Stimulated activated CD4-positive, alpha-beta T cell treated with anti-CD3 and anti-CD28 coated beads, TNF-alpha, amount 100 ng/mL, for 4 hours (primary cell): ENCODE measurements around the gene GLYATL3.

ENCODE experiments used
- DNase-seq, 3 experiments: peaks; one replicate each; pipeline ENCODE4 v3.0.0-alpha.2; 2020; ENCODE audit warnings: low read depth in 3 of 3

The GLYATL3 gene

GRCh38 chr6:49548613-49549304, 49.0 kb downstream of the GLYATL3 start:
- DNase-seq, result no peak

- DNase-seq, result no peak
Observed at GRCh38 chr6:49549691-49550491, 50.2 kb downstream of the GLYATL3 start.

DNA sequence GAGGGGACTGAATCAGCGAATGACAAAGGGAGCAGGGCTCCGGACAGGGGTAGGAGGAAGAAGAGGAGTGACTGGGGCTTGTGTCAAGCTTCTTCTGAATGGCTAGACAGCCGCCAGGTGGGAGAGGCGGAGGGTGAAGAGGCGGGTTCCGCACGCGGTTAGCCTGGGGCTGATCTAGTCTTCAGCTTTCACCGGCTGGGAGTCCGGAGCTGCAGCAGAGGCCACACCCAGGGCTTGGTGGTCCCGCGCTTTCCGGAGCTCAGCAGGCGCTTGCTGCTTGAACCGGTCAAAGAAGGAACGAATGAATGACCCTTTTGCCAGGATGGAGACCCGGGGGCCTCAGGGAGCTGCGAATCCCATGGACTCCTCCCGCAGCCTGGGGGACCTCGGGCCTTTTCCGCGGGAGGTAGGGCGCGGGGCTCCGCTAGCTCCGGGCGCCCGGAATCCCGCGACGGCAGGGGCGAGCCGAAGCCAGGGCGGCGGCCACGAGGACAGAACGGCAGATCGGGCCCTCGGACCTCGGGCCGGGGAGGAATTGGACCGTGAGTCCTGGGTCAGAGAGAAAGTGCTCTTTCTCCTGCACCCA, 50.9 kb downstream of the GLYATL3 start, which contains the start of gene C6orf141:
Gene C6orf141, plus strand, starts transcription at position 177 of the 586 bp plus-strand sequence. Its CDS starts 125 bp downstream, at position 302.
- no peak for DNase-seq

- peak in 1 of 3 experiments; percentile 5 for DNase-seq
Observed at GRCh38 chr6:49551078-49551865, 51.5 kb downstream of the GLYATL3 start.

DNA sequence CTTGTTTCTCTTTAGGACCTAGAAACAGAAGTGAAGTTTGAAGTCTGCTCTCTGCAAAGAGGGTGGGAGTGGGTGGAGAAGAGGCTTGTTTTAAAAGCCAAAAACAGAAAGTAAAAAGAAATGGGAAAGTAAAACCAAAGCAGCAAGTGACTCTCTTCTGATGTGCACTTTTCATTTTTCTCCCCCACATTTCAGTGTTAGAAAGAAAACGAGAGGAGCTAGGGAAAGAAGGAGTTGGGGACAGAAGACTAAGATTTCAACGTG, 52.1 kb downstream of the GLYATL3 start:
- no peak for DNase-seq

DNA sequence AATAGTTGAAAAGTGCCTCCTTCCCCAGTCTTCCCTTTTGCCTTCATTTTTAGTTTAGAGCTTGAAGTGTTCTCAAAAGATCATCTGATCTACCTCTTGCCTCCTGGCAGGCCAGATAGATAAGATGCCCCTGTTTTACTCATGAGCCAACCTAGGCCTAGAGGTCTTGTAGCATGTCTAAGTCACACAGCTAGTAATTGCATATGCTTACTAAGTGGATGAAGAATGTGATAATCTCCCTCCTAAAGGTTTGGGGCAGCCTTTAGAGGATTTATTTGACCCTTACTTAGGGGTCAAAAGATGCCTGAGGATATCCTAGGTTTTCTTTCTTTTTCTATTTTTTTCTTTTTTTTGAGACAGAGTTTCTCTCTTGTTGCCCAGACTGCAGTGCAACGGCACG, 52.9 kb downstream of the GLYATL3 start:
- no peak for DNase-seq

- DNase-seq, result no peak
Observed at GRCh38 chr6:49553384-49553783, 53.7 kb downstream of the GLYATL3 start.

DNA sequence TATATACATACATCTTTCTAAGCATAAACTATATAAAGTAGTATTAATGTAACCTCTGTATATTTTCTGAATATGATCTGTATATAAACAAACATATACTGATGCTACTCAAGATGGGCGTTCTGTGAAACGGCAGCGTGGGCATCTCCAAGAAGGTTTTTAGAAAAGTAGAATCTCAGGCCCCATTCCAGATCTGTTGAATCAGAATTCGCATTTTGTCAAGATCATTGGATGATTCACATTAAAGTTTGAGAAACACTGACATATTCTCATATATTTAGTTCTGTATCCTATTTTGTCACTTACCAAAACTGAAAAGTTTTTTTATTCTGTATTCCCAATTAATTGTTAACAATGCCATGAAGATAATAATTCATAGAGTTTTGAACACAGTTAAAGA, 56.2 kb downstream of the GLYATL3 start:
- no peak for DNase-seq

DNA sequence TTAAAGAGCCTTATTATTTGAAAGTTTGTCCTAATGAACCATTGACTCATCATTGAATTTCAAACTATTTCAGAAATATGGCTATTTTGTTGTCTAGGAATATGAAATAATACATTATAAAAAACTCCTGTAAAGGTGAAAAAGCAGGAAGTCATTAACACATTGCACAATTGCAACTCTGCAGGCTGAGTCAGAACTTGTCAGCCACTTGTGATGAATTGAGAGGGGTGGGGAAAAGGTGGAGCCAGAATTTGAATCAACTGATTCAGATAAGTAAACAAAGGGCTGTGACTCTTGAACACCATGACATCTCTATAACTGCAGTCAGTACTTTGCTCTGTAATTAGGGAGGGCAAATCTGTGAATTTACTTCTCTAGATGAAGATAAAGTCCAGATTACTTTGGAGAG, 56.7 kb downstream of the GLYATL3 start:
- DNase-seq, result no peak

- DNase-seq, result no peak
Observed at GRCh38 chr6:49557177-49557576, 57.5 kb downstream of the GLYATL3 start.

GRCh38 chr6:49558238-49558637, 58.5 kb downstream of the GLYATL3 start:
- no peak for DNase-seq

DNA sequence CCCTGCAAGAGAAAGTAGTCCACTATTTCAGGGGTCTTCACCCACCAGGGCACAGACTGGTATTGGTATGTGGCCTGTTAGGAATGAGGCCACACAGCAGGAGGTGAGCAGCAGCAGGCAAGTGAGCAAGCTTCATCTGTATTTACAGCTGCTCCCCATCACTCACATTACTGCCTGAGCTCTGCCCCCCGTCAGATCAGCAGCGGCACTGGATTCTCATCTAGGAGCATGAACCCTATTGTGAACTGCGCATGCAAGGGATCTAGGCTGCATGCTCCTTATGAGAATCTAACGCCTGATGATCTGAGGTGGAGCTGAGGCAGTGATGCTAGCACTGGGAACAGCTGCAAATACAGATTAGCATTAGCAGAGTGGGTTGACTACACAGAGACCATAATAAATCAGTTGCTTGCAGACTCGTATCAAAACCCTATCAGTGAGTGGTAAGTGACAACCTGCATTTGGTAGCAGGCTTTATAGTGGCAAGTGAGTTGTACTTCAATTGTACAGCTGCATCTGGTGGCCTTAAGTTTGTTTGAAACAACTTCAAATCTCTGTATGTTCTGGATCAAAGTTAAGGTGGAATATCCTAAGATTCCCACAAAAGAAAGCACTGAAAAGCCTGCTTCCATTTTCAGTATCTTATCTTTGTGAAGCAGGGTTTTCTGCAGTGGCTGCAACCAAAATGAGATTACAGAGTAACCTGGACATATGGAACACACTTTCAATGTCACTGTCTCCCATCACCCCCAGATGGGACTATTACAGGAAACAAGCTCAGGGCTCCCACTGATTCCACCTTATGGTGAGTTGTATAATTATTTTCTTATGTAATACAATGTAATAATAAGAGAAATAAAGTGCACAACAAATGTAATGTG, 63.5 kb downstream of the GLYATL3 start:
- DNase-seq, result no peak

DNA sequence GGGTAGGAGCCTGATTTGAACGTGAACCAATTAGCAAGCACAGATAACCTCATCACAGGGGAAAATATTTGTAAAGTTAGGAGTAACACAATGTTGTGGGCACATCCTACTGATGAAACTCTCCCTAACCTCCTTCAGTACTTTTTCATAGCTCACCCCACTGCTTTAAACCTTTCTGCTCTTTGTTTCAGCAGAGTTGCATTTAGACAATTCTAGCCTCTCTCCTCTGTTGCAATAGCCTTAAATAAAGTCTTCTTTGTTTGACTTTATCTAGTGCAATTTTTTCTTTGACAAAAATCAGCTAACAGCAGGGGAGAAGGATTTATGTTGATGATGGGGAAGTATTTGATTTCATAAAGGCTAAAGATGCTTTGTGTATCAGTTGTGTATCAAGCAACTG, 64.8 kb downstream of the GLYATL3 start:
- no peak for DNase-seq

DNA sequence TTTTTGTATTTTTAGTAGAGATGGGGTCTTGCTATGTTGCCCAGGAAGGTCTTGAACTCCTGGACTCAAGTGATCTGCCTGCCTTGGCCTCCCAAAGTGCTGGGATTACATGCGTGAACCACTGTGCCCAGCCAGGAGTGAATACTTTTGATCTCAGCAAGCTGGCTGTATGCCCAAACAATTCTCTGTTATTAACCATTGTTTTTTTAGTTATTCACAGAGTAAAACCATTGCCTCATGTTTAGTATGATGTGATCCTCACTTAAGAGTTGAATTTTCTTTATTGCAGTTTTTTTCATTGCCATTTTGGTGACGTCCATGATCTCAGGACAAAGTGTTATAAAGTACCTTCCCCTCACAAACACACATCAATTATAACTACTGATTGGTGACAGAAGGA, 65.5 kb downstream of the GLYATL3 start:
- no peak for DNase-seq

DNA sequence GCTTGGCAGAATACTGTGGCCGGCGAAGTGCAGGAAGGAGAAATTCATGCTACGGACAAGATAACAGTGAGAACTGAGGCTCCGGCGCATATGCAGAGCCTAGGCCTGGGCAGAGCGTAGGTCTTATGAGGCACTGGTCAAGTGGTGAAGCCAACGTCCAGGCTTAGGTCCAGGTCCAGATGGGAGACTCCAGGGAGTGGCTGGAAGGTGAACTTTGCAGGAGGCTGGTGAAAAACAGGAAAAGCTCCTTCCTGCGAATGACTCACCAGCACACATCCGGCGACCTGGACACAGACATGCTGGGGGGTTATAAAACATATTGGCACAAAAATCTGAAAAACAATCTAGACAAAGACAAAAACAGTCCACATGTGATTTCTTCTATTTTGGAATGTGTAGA, 66.1 kb downstream of the GLYATL3 start:
- DNase-seq, result no peak

- DNase-seq, result no peak
Observed at GRCh38 chr6:49570474-49571079, 70.9 kb downstream of the GLYATL3 start.

GRCh38 chr6:49576618-49577017, 76.9 kb downstream of the GLYATL3 start:
- no peak for DNase-seq
